ENCODE results near the gene STK38L. TPM values are rescaled to one million over a fixed set of nuclear protein-coding genes. Genes with fewer than 3 reads are reported as not detected.
A peak's percentile ranks its signal among the peaks of the same experiment; 100 is the strongest.

Gene STK38L
- total and polyA plus RNA-seq, 7 experiments from 2014 or later, result 7.2 to 22.8 (median 19.4) TPM

- intact Hi-C loops (cut with micrococcal nuclease), result no loop called here
- H3K36me3 ChIP-seq (ENCODE audit: control insufficient read depth in 2 of 3, insufficient read depth in 3 of 3, low read length in 3 of 3), result peaks cover 0 to 10% (median 0%) of the 10 kb centered on the region in 3 experiments
- POLR2A ChIA-PET, result no interaction called here
- H3K4me3 ChIP-seq (ENCODE audit: low read length), result no peak overlapping the region
- Mint-ChIP-seq H3K4me1 (peaks cover 0 to 6% (median 0%) of the 10 kb centered on the region in 7 donors), H3K27ac (peak overlapping the region in 7 of 9 donors; percentile 0 to 60 (median 13)), H3K36me3 (peaks cover 10 to 12% (median 11%) of the 10 kb centered on the region in 5 donors), H3K27me3 (no peaks in the 10 kb centered on the region), H3K4me3 (no peak overlapping the region), H3K9me3 (no peaks in the 10 kb centered on the region)
- H3K27ac ChIP-seq (ENCODE audit: low read depth, low read length), result no peak overlapping the region
- CTCF ChIA-PET, result interaction anchor here (0.7 to 1.5 kb wide), 4 partner anchors 45 to 418 kb away, joined by 3 to 7 read pairs (median 3); no protein-coding TSS in a partner anchor
- H3K4me1 ChIP-seq (ENCODE audit: control insufficient read depth in 2 of 2, insufficient read depth in 2 of 2, low read length in 2 of 2), result no peaks in the 10 kb centered on the region
- H3K27me3 ChIP-seq (ENCODE audit: control insufficient read depth in 2 of 2, insufficient read depth in 2 of 2, low read length in 2 of 2), result no peaks in the 10 kb centered on the region
- H3K9me3 ChIP-seq (ENCODE audit: control insufficient read depth in 2 of 3, low read length in 3 of 3), result no peaks in the 10 kb centered on the region
- ATAC-seq (no peak), DNase-seq (no peak)
Observed at GRCh38 chr12:27303139-27304111, 59.3 kb downstream of the STK38L start.

- H3K27ac Mint-ChIP-seq, result peak overlapping the region in 2 of 9 donors; percentile 76 to 78
- ChIA-PET CTCF (interaction anchor here (1.1 to 3.1 kb wide), 7 partner anchors 9 to 1205 kb away, joined by 3 to 22 read pairs (median 3); no protein-coding TSS in a partner anchor), POLR2A (interaction anchor here (0.7 to 1.8 kb wide), 2 partner anchors 266 to 289 kb away, joined by 3 to 10 read pairs; no protein-coding TSS in a partner anchor)
- no peaks in the 10 kb centered on the region for H3K27me3 Mint-ChIP-seq
- intact Hi-C loops (cut with micrococcal nuclease), result loop anchor here in 1 of 2 donors (1.0 to 5.0 kb wide), 3 partner anchors 182 to 453 kb away; partner anchors contain the start of genes FGFR1OP2 and INTS13
- Histone ChIP-seq H3K27ac (ENCODE audit: low read depth, low read length) (no peak overlapping the region), H3K4me3 (ENCODE audit: low read length) (no peak overlapping the region), H3K27me3 (ENCODE audit: control insufficient read depth in 2 of 2, insufficient read depth in 2 of 2, low read length in 2 of 2) (no peaks in the 10 kb centered on the region), H3K36me3 (ENCODE audit: control insufficient read depth in 2 of 3, insufficient read depth in 3 of 3, low read length in 3 of 3) (peaks cover 0 to 13% (median 11%) of the 10 kb centered on the region in 3 experiments), H3K4me1 (ENCODE audit: control insufficient read depth in 2 of 2, insufficient read depth in 2 of 2, low read length in 2 of 2) (no peaks in the 10 kb centered on the region), H3K9me3 (ENCODE audit: control insufficient read depth in 2 of 3, low read length in 3 of 3) (no peaks in the 10 kb centered on the region)
- DNase-seq, result no peak
- peaks cover 4 to 14% (median 10%) of the 10 kb centered on the region in 5 donors for H3K36me3 Mint-ChIP-seq
- no peak overlapping the region for H3K4me3 Mint-ChIP-seq
- no peak for ATAC-seq
- H3K4me1 Mint-ChIP-seq, result peaks cover 0 to 11% (median 0%) of the 10 kb centered on the region in 7 donors
- H3K9me3 Mint-ChIP-seq, result no peaks in the 10 kb centered on the region
Observed at GRCh38 chr12:27304856-27305255, 60.8 kb downstream of the STK38L start.

- no peak for ATAC-seq
- no peaks in the 10 kb centered on the region for H3K4me1 ChIP-seq (ENCODE audit: control insufficient read depth in 2 of 2, insufficient read depth in 2 of 2, low read length in 2 of 2)
- POLR2A ChIA-PET, result interaction anchor here (0.7 to 1.8 kb wide), 4 partner anchors 283 to 473 kb away, joined by 3 to 10 read pairs (median 4); partner anchors contain the start of gene ITPR2
- CTCF ChIA-PET, result interaction anchor here (0.6 to 3.1 kb wide), 21 partner anchors 10 to 1217 kb away, joined by 3 to 22 read pairs (median 3); no protein-coding TSS in a partner anchor
- H3K4me3 Mint-ChIP-seq, result no peak overlapping the region
- H3K36me3 ChIP-seq (ENCODE audit: control insufficient read depth in 2 of 3, insufficient read depth in 3 of 3, low read length in 3 of 3), result peaks cover 0 to 17% (median 12%) of the 10 kb centered on the region in 3 experiments
- H3K4me3 ChIP-seq (ENCODE audit: low read length), result no peak overlapping the region
- H3K27ac Mint-ChIP-seq, result peak overlapping the region in 6 of 9 donors; percentile 1 to 67 (median 16)
- no peaks in the 10 kb centered on the region for H3K27me3 Mint-ChIP-seq
- no peaks in the 10 kb centered on the region for H3K9me3 ChIP-seq (ENCODE audit: control insufficient read depth in 2 of 3, low read length in 3 of 3)
- peak in 6 of 9 donors; percentile 20 to 48 (median 34) for DNase-seq
- intact Hi-C loops (cut with micrococcal nuclease), result loop anchor here (1.0 to 5.0 kb wide), 15 partner anchors 25 to 1209 kb away; partner anchors contain the start of genes STK38L (in 2 of the 2), FGFR1OP2 (in 1 of the 2), INTS13 (in 1 of the 2) and MED21 (in 1 of the 2)
- H3K27ac ChIP-seq (ENCODE audit: low read depth, low read length), result no peak overlapping the region
- peaks cover 0 to 15% (median 0%) of the 10 kb centered on the region in 7 donors for H3K4me1 Mint-ChIP-seq
- no peaks in the 10 kb centered on the region for H3K27me3 ChIP-seq (ENCODE audit: control insufficient read depth in 2 of 2, insufficient read depth in 2 of 2, low read length in 2 of 2)
- peaks cover 8 to 21% (median 15%) of the 10 kb centered on the region in 5 donors for H3K36me3 Mint-ChIP-seq
- no peaks in the 10 kb centered on the region for H3K9me3 Mint-ChIP-seq
Observed at GRCh38 chr12:27305673-27306456, 61.8 kb downstream of the STK38L start.

- intact Hi-C loops (cut with micrococcal nuclease), result loop anchor here in 1 of 2 donors (5.0 kb wide), 2 partner anchors 372 to 457 kb away; partner anchors contain the start of genes FGFR1OP2 and INTS13
- CTCF ChIA-PET, result no interaction called here
- Histone ChIP-seq H3K36me3 (ENCODE audit: control insufficient read depth in 2 of 3, insufficient read depth in 3 of 3, low read length in 3 of 3) (peaks cover 0 to 23% (median 12%) of the 10 kb centered on the region in 3 experiments), H3K27ac (ENCODE audit: low read depth, low read length) (no peak overlapping the region), H3K9me3 (ENCODE audit: control insufficient read depth in 2 of 3, low read length in 3 of 3) (no peaks in the 10 kb centered on the region), H3K27me3 (ENCODE audit: control insufficient read depth in 2 of 2, insufficient read depth in 2 of 2, low read length in 2 of 2) (no peaks in the 10 kb centered on the region), H3K4me3 (ENCODE audit: low read length) (no peak overlapping the region), H3K4me1 (ENCODE audit: control insufficient read depth in 2 of 2, insufficient read depth in 2 of 2, low read length in 2 of 2) (no peaks in the 10 kb centered on the region)
- Mint-ChIP-seq H3K4me1 (peaks cover 0 to 15% (median 0%) of the 10 kb centered on the region in 7 donors), H3K27me3 (no peaks in the 10 kb centered on the region), H3K9me3 (no peaks in the 10 kb centered on the region), H3K36me3 (peaks cover 9 to 32% (median 15%) of the 10 kb centered on the region in 5 donors), H3K27ac (peak overlapping the region in 1 of 9 donors; percentile 29), H3K4me3 (no peak overlapping the region)
- ATAC-seq, result no peak
- POLR2A ChIA-PET, result interaction anchor here (0.6 kb wide), 2 partner anchors 16 to 787 kb away, joined by 3 read pairs; no protein-coding TSS in a partner anchor
- DNase-seq, result no peak
Observed at GRCh38 chr12:27309293-27309994, 65.4 kb downstream of the STK38L start.

GRCh38 chr12:27309995-27310315 is 65.9 kb downstream of the STK38L start:
- peaks cover 0 to 27% (median 12%) of the 10 kb centered on the region in 3 experiments for H3K36me3 ChIP-seq (ENCODE audit: control insufficient read depth in 2 of 3, insufficient read depth in 3 of 3, low read length in 3 of 3)
- POLR2A ChIA-PET, result interaction anchor here (0.6 kb wide), 1 partner anchor 787 kb away, joined by 3 read pairs; no protein-coding TSS in a partner anchor
- H3K4me3 Mint-ChIP-seq, result no peak overlapping the region
- ATAC-seq, result no peak
- peaks cover 9 to 37% (median 15%) of the 10 kb centered on the region in 5 donors for H3K36me3 Mint-ChIP-seq
- no peaks in the 10 kb centered on the region for H3K27me3 ChIP-seq (ENCODE audit: control insufficient read depth in 2 of 2, insufficient read depth in 2 of 2, low read length in 2 of 2)
- DNase-seq, result no peak
- H3K4me1 ChIP-seq (ENCODE audit: control insufficient read depth in 2 of 2, insufficient read depth in 2 of 2, low read length in 2 of 2), result no peaks in the 10 kb centered on the region
- CTCF ChIA-PET, result interaction anchor here (0.7 kb wide), 1 partner anchor 244 kb away, joined by 3 read pairs; no protein-coding TSS in a partner anchor
- peaks cover 0 to 15% (median 0%) of the 10 kb centered on the region in 7 donors for H3K4me1 Mint-ChIP-seq
- no peak overlapping the region for H3K27ac ChIP-seq (ENCODE audit: low read depth, low read length)
- intact Hi-C loops (cut with micrococcal nuclease), result loop anchor here in 1 of 2 donors (5.0 kb wide), 2 partner anchors 373 to 458 kb away; partner anchors contain the start of genes FGFR1OP2 and INTS13
- no peaks in the 10 kb centered on the region for H3K9me3 Mint-ChIP-seq
- peak overlapping the region in 1 of 9 donors; percentile 44 for H3K27ac Mint-ChIP-seq
- H3K27me3 Mint-ChIP-seq, result no peaks in the 10 kb centered on the region
- no peak overlapping the region for H3K4me3 ChIP-seq (ENCODE audit: low read length)
- no peaks in the 10 kb centered on the region for H3K9me3 ChIP-seq (ENCODE audit: control insufficient read depth in 2 of 3, low read length in 3 of 3)

All from naive thymus-derived CD4-positive, alpha-beta T cell (primary cell).